HG02610 (cell line): ENCODE results near the gene TANGO6.
"Not testable (repeated sequence)": the region's sequence is repeated elsewhere in the genome, so short reads cannot be mapped to it uniquely, and the experiment has no call there.

ENCODE experiments used
- ATAC-seq: cut with Tn5 transposase; IDR thresholded peaks from one replicate; pipeline ENCODE4 v1.9.1; 2021; ENCODE audit warnings: mild to moderate bottlenecking, moderate library complexity; ENCODE audit not compliant: unreplicated experiment

The TANGO6 gene

DNA sequence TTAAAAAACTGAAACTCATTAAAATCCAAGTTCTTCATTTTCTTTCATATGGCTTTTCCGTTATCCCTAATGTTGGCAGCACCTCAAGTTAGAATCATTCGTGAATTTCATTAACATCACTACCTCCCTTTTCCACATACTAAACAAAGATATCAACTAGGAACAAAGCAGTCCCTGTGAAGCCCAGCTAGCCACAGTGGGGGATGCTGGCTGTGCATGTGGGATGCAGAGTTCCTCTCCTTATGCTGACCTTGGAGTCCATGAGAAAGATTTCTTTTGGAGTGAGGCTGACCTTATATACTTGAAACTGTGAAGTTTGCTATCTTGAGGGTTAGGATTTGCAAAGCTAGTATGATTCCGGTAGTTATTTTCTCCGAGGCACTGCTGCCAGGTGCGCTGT is 117.6 kb downstream of the TANGO6 start:
- no peak for ATAC-seq

GRCh38 chr16:68961778-68962402 is 118.6 kb downstream of the TANGO6 start:
- no peak for ATAC-seq

DNA sequence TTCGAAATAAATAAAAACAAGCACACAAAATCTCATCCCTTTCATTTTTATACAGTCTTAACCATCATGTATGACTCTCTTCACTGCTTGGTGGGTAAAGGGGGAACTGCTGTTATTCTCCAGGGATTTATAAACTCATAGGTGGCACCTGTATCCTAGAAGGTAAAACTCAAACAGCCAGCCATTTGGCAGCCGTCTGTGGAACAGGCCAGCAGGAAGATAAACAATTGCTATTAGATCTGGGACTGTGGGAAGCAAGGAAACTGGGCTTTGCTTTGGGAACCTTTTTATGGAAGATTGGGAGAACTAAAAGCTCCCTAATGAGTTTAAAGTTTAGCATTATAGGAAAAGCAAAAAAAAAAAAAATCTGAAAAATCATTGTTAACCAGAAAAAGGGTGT is 126.0 kb downstream of the TANGO6 start:
- no peak for ATAC-seq

- no peak for ATAC-seq
These were observed 128.7 kb downstream of the TANGO6 start for GRCh38 chr16:68972013-68972412.

GRCh38 chr16:68972720-68973119 is 129.4 kb downstream of the TANGO6 start:
- ATAC-seq = no peak

- ATAC-seq = no peak
These were observed 130.3 kb downstream of the TANGO6 start for GRCh38 chr16:68973611-68974120.

DNA sequence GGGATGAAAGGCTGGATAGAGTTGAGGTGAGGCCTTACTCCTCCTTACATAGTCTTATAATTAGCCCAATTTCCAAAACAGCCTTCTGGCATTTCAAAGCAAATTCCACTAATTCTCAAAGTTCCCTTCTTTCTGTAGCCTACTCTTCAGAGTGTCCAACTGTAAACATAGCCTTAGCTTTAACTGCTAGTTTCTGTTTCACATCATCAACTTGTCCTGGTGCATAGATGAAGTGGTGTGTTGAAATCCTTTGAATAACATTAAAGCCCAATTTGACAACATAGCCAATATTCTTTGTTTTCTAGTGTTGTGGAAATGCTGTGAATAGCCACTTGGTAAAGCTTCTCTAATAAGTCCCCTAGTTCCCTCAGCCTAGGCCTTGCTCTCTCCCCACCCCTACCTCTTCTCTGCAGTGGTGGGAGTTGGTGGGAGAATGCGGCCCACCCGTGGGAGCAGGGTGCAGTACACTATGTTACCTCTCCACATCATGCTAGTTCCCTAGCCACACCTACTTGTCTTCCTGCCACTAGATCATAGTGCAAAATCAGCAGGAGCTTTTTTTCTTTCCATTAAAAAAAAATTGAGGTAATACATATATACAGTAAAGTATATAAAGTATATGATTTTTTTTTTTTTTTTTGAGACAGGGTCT is 135.1 kb downstream of the TANGO6 start:
- no peak for ATAC-seq

GRCh38 chr16:68980695-68981315 is 137.5 kb downstream of the TANGO6 start:
- ATAC-seq = no peak

- ATAC-seq = no peak
These were observed 138.6 kb downstream of the TANGO6 start for GRCh38 chr16:68981971-68982370.

DNA sequence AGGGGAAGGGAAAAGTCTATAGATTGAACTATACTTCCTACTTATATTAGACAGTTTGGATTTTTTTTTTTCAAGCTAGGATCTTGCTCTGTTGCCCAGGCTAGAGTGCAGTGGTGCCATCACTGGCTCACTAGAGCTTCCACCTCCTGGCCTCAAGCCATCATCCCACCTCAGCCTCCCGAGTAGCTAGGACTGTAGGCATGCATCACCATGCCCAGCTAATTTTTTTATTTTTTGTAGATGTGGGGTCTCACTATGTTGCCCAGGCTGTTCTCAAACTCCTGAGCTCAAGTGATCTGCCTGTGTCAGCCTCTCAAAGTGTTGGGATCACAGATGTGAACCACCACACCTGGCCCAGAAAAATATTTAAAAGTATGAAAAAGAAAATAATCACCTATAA is 141.1 kb downstream of the TANGO6 start:
- ATAC-seq = no peak

DNA sequence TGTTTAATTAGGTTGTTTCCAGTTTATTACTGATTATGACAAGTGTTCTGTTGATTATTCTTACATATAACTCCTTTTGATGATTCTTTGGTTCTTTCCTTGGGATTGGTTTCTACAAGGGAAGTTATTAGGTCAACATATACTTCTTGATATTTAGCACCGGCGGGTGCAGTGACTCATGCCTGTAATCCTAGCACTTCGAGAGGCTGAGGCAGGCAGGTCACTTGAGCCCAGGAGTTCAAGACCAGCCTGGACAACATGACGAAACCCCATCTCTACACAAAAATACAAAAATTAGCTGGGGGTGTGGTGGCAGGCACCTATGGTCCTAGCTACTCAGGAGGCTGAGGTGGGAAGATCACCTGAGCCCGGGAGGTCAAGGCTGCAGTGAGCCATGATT is 141.9 kb downstream of the TANGO6 start:
- no peak for ATAC-seq

DNA sequence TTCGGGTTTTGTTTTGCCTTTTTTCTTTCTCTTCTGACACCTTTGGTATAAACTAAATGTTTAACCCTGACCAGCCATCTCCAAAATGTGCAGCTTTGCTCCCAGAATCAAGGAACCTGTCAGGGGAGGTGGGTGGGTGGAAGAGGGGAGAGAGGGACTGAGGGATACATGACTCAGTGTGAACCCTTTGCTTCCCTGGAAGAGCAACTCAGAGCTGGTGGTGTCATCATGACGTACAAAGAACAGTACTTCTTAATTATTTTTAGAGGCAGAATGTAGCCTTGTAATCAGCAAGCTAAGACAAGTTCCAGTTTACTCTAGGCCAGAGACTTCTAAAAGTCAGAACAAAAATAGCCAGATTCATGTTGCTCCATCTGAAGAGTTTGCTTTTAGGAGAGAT is 142.5 kb downstream of the TANGO6 start:
- no peak for ATAC-seq

DNA sequence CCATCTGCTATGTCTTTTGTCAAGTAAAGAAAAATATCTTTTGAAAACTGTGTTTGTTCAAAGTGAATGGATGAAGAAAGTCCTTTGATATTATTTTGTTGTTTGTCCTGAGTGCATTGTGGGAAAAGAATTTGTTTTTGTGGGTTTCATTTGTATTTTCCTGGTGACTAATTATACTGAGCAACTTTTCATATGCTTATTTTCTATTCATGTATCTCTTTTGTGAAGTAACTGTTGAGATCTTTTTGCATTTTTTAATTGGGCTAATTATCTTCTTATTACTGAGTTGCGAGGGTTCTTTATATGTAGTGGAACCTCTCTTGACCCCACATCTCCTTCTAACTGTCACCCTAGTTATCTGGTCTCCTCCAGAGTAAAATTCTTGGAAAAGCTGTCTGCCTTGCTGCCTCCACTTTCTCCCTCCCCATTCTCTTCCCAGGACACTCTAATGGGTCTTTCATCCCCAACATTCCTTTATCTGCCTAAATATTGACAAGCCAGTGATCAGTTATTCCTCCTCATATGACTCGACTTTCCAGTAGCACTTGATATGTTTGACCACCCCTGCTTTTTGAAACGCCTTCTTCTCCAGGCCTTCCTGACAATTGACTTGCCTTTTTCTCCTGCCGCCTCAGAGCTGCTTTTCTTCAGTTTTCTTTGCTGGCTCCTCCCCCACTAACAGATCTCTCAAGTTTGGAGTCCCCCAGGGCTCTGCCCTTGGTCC is 144.6 kb downstream of the TANGO6 start:
- ATAC-seq = no peak

DNA sequence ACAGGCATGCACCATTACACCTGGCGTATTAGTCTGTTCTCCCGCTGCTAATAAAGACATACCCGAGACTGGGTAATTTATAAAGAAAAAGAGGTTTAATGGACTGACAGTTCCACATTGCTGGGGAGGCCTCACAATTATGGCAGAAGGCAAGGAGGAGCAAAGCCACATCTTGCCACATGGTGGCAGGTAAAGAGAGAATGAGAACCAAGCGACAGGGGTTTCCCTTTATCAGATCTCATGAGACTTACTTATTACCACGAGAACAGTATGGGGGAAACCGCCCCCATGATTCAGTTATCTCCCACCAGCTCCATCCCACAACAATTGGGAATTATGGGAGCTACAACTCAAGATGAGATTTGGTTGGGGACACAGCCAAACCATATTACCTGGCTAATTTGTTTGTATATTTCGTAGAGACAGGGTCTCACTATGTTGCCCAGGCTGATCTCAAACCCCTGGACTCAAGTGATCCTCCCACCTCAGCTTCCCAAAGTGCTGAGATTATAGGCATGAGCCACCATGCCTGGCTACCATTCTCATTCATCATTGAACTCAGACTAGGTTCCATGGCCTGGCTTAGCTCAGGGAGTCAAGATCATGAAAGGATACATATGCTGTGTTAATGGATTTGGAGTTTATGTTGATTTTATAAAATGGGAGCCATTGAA is 147.0 kb downstream of the TANGO6 start:
- not testable (repeated sequence) for ATAC-seq

- no peak for ATAC-seq
These were observed 147.7 kb downstream of the TANGO6 start for GRCh38 chr16:68991075-68991474.

GRCh38 chr16:68992521-68992920 is 149.2 kb downstream of the TANGO6 start:
- no peak for ATAC-seq

GRCh38 chr16:68993456-68993855 is 150.1 kb downstream of the TANGO6 start:
- ATAC-seq = no peak

GRCh38 chr16:68993885-68994284 is 150.6 kb downstream of the TANGO6 start:
- ATAC-seq = no peak

GRCh38 chr16:68994324-68994723 is 151.0 kb downstream of the TANGO6 start:
- ATAC-seq = no peak

DNA sequence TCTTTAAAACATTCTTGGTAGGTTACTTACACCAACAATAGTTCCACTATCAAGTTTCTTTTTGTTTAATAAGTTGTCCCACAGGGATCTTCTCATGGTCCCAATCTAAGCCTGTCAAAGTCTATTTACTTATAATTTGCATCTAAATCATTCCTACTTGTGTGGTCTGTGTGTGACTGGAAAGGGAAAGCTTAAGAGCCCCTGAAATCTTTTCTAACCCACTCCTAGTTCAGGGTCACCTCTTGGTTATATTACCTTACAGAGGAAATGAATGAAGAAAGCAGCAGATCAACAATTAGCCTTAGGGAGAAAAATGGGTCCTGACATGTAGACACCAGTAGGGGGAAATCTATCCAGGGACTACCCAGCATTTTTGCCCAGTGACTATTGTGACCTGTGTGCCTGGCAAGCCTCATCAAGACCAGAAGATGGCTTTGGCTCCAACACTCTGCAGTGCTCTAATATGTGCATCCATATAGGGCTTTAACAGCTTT is 151.7 kb downstream of the TANGO6 start:
- ATAC-seq = no peak

DNA sequence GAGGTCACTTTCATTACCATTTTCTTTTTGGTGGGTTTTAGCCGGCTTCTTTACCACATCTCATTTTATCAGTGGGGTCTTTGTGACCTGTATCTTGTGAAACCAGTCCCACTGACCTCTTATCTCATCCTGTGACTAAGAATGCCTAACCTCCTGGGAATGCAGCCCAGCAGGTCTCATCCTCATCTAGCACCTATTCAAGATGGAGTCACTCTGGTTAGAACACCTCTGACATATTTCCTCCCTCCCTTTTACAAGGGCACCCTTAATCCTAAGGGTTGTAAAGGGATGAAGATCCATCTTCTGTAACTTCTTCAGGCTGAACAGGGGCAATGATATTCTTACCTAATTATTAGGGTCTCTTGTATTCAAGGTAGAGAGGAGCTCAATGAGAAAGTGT is 154.2 kb downstream of the TANGO6 start:
- ATAC-seq = no peak
